Liver (tissue), 9 donors: ENCODE measurements around the gene SYT6. TPM values are rescaled to one million over a fixed set of nuclear protein-coding genes. Genes with fewer than 3 reads are reported as not detected.

ENCODE experiments used
- DNase-seq: peaks from one replicate; pipeline ENCODE4 v3.0.0-alpha.2; 2017; ENCODE audit warnings: low spot score
- H3K27ac ChIP-seq, 2 donors: one replicate each; pipeline ENCODE4 v1.7.0; 2013; ENCODE audit warnings: inconsistent platforms in 2 of 2, low read length in 2 of 2, control low read depth in 1 of 2, low read depth in 1 of 2, mild to moderate bottlenecking in 1 of 2
- H3K27me3 ChIP-seq, 4 donors: one replicate each; pipeline versions ENCODE4 v1.6.1 to v1.7.0; 2013; ENCODE audit warnings: low read length in 3 of 4, inconsistent platforms in 1 of 4, mild to moderate bottlenecking in 1 of 4, moderate library complexity in 1 of 4; ENCODE audit not compliant: control insufficient read depth in 4 of 4, insufficient read depth in 4 of 4
- H3K36me3 ChIP-seq, 4 donors: one replicate each; pipeline versions ENCODE4 v1.6.1 to v1.7.0; 2013; ENCODE audit warnings: low read length in 3 of 4, mild to moderate bottlenecking in 3 of 4, low read depth in 1 of 4, moderate library complexity in 1 of 4; ENCODE audit not compliant: control insufficient read depth in 4 of 4, insufficient read depth in 3 of 4
- H3K4me1 ChIP-seq, 4 donors: one replicate each; pipeline versions ENCODE4 v1.6.1 to v1.7.0; 2013; ENCODE audit warnings: low read length in 3 of 4, mild to moderate bottlenecking in 3 of 4, moderate library complexity in 1 of 4; ENCODE audit not compliant: control insufficient read depth in 4 of 4, insufficient read depth in 4 of 4
- H3K4me3 ChIP-seq, 3 donors: one replicate each; pipeline versions ENCODE4 v1.6.1 to v1.7.0; 2013; ENCODE audit warnings: low read length in 3 of 3, control low read depth in 1 of 3, low read depth in 1 of 3, mild to moderate bottlenecking in 1 of 3
- H3K9ac ChIP-seq, 2 donors: one replicate each; pipeline ENCODE4 v1.7.0; 2013; ENCODE audit warnings: low read length in 2 of 2, mild to moderate bottlenecking in 2 of 2, moderate library complexity in 2 of 2, control low read depth in 1 of 2, low read depth in 1 of 2
- H3K9me3 ChIP-seq, 4 donors: one replicate each; pipeline versions ENCODE4 v1.6.1 to v1.7.0; 2013; ENCODE audit warnings: low read length in 3 of 4; ENCODE audit not compliant: control insufficient read depth in 4 of 4
- EGR1 ChIP-seq, 2 donors: IDR thresholded peaks; 2 replicates each; pipeline ENCODE4 v1.6.1; 2016 to 2018; ENCODE audit warnings: antibody characterized with exemption in 2 of 2, low read depth in 2 of 2
- FOXA1 ChIP-seq: IDR thresholded peaks from 2 replicates; pipeline ENCODE4 v1.6.1; 2016; ENCODE audit warnings: antibody characterized with exemption
- FOXA2 ChIP-seq: IDR thresholded peaks from 2 replicates; pipeline ENCODE4 v1.6.1; 2016; ENCODE audit warnings: antibody characterized with exemption
- GABPA ChIP-seq, 2 donors: IDR thresholded peaks in 1 of 2; conservative IDR thresholded peaks in 1 of 2; 2 replicates each; pipeline ENCODE4 v1.6.1; 2016; ENCODE audit warnings: antibody characterized with exemption in 2 of 2, mild to moderate bottlenecking in 1 of 2, moderate library complexity in 1 of 2
- HNF4A ChIP-seq, 2 donors: conservative IDR thresholded peaks; 2 replicates each; pipeline ENCODE4 v1.6.1; 2016; ENCODE audit warnings: antibody characterized with exemption in 2 of 2, mild to moderate bottlenecking in 2 of 2
- JUND ChIP-seq, 2 donors: IDR thresholded peaks; 2 replicates each; pipeline ENCODE4 v1.6.1; 2016; ENCODE audit warnings: antibody characterized with exemption in 2 of 2
- NR2F2 ChIP-seq: IDR thresholded peaks from 2 replicates; pipeline ENCODE4 v1.6.1; 2016; ENCODE audit warnings: antibody characterized with exemption
- RAD21 ChIP-seq, 2 donors: IDR thresholded peaks; 2 replicates each; pipeline ENCODE4 v1.6.1; 2016; ENCODE audit warnings: antibody characterized with exemption in 2 of 2, mild to moderate bottlenecking in 2 of 2
- RXRA ChIP-seq, 2 donors: IDR thresholded peaks; 2 replicates each; pipeline ENCODE4 v1.6.1; 2017 to 2018; ENCODE audit warnings: antibody characterized with exemption in 2 of 2, mild to moderate bottlenecking in 1 of 2
- SP1 ChIP-seq: IDR thresholded peaks from 2 replicates; pipeline ENCODE4 v1.6.1; 2018; ENCODE audit warnings: antibody characterized with exemption, mild to moderate bottlenecking
- TAF1 ChIP-seq: conservative IDR thresholded peaks from 2 replicates; pipeline ENCODE4 v1.6.1; 2016; ENCODE audit warnings: antibody characterized with exemption, mild to moderate bottlenecking
- YY1 ChIP-seq: IDR thresholded peaks from 2 replicates; pipeline ENCODE4 v1.6.1; 2016; ENCODE audit warnings: antibody characterized with exemption, mild to moderate bottlenecking
- WGBS: extraction: QIAGEN DNeasy Blood & Tissue Kit; methylation state at CpG from one replicate; pipeline ENCODE4 v1.1.7; 2013; 5-methylcytosine and 5-hydroxymethylcytosine counted together
- polyA plus RNA-seq, 2 donors: library from polyadenylated mRNA; stranded (reverse) in 1 of 2; unstranded in 1 of 2; fragments of 200-250 nt in 1 of 2; fragments of >200 nt in 1 of 2; fragmentation: Nextera tagmentation in 1 of 2; extraction: Ambion mirVana in 1 of 2; gene quantifications; one replicate each; pipeline versions ENCODE4 v1.2.1 to v1.2.3, GENCODE V29; 2013 to 2015
- total RNA-seq, 2 donors: library from RNA; depleted of rRNA; stranded (reverse); fragments of >200 nt; gene quantifications; one replicate each; pipeline ENCODE4 v1.2.3, GENCODE V29; 2014
- TF ChIP-seq, protein P1 (sequence below): fragments of 150-350 bp; IDR thresholded peaks from 2 replicates; pipeline ENCODE4 v1.5.1; 2017; ENCODE audit warnings: improper control_type of control experiment, low read depth, low read length; ENCODE audit not compliant: missing input control
- TF ChIP-seq, protein P2 (sequence below): IDR thresholded peaks from 2 replicates; pipeline ENCODE4 v1.6.1; 2016; ENCODE audit warnings: antibody characterized with exemption
- TF ChIP-seq, protein P3 (sequence below): IDR thresholded peaks from 2 replicates; pipeline ENCODE4 v1.6.1; 2016; ENCODE audit warnings: antibody characterized with exemption, mild to moderate bottlenecking
- donor health status: healthy.
- donor health status: healthy.
- donor health status: healthy.
- donor health status: healthy.
- donor health status: healthy.

SYT6 gene
- total and polyA plus RNA-seq, 4 donors, result under 0.01 to 0.17 TPM; not detected in 2

DNA sequence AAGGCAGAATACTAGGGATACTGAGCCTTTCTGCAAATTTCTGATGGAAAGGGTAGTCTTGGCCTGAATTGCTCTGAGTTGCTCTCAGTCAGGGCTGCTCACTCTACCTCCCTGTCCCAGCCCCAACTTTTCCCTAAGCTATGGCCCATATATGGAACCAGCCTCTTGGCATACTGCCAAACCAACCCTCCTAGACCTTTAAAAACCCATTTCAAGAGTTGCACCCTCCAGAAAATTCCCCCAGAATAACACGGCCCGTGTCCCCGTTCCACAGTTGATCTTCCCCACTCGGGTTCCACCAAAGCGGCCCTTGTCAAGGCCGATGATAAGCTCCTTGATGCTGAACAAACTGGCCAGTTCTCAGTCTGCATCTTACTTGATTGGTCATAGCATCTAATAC is 25.4 kb downstream of the SYT6 start (continued):
- TF ChIP-seq, protein P1, sequence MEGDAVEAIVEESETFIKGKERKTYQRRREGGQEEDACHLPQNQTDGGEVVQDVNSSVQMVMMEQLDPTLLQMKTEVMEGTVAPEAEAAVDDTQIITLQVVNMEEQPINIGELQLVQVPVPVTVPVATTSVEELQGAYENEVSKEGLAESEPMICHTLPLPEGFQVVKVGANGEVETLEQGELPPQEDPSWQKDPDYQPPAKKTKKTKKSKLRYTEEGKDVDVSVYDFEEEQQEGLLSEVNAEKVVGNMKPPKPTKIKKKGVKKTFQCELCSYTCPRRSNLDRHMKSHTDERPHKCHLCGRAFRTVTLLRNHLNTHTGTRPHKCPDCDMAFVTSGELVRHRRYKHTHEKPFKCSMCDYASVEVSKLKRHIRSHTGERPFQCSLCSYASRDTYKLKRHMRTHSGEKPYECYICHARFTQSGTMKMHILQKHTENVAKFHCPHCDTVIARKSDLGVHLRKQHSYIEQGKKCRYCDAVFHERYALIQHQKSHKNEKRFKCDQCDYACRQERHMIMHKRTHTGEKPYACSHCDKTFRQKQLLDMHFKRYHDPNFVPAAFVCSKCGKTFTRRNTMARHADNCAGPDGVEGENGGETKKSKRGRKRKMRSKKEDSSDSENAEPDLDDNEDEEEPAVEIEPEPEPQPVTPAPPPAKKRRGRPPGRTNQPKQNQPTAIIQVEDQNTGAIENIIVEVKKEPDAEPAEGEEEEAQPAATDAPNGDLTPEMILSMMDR, result no peak
- TF ChIP-seq JUND (IDR thresholded peaks at IDR 0.05), result no peak
- no peak for TF ChIP-seq YY1

DNA sequence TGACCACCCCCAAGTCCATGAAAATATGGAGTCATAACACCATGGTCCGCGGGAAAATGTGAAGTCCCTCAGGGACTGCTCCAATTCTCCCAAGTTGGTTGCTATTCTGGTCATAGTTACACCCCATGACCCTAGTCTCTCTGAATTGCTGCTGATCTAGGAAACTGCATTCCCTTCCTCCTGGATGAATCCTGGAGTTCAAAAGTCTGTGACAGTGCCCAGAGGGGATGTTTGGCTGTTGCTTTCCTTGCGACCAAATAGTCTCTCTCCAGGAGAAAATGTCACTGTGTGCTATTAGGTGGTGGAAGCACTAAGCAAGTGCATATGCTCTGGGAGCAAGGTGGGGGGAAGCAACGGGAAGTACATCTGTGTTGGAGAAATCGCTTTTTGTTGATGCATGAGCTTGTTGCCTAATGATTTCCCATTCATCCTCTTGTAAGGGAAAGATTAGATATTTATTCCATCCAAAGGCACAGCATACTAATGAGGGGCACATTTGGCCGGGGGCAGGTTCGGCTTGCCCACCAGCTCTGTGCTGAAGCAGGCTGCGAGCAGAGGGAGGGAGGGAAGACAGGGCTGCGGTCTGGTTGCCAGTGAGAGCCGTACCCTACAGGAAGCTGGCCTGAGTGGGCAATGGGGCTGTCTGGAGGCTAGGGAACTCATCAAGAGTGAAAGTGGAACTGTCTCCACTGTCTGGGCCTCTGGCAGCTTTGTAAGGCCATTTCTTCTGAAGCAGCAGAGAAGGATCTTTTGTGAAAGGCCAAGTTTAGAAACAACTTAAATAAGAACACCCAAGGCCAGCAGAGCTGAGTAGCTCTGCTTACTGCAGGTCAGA is 27.2 kb downstream of the SYT6 start:
- 76% methylated on average over 10 of the region's 10 CpGs for WGBS
- Histone ChIP-seq H3K4me1 (peaks cover 0 to 4% (median 0%) of the 10 kb centered on the region in 4 donors), H3K4me3 (no peak overlapping the region), H3K9ac (no peak overlapping the region), H3K9me3 (no peaks in the 10 kb centered on the region), H3K36me3 (no peaks in the 10 kb centered on the region), H3K27me3 (no peaks in the 10 kb centered on the region), H3K27ac (no peak overlapping the region)
- no peak for DNase-seq
- TF ChIP-seq TAF1 (no peak), RXRA (IDR thresholded peaks at IDR 0.05) (no peak), JUND (IDR thresholded peaks at IDR 0.05) (no peak), GABPA (IDR thresholded peaks at IDR 0.05 in 1 of 2, conservative IDR thresholded peaks at IDR 0.05 in 1 of 2) (no peak)

DNA sequence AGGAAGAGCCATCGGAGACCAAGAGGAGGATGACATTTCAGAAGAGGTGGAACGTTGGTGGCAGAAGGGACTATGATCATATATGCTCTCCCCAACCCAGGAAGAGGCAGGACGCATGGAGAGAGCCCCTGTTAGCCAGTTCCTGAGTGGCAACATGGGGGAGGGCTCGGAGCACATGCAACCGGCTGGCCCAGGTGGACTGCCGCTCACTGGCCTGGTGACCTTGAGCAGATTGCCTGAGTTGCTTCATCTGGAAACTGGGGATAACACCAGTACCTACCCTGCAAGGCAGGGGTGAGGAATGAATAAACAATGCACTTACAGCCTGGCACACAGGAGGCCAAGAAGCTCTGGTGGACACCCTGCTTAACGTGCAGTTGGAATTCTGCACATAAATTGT is 29.0 kb downstream of the SYT6 start:
- 92% methylated on average over 7 of the region's 7 CpGs for WGBS
- no peak for DNase-seq
- H3K27ac ChIP-seq, result no peak overlapping the region
- H3K4me1 ChIP-seq, result peaks cover 0 to 4% (median 0%) of the 10 kb centered on the region in 4 donors
- no peak overlapping the region for H3K9ac ChIP-seq
- TF ChIP-seq RAD21 (IDR thresholded peaks at IDR 0.05), result no peak
- no peak for TF ChIP-seq JUND (IDR thresholded peaks at IDR 0.05)
- no peak for TF ChIP-seq FOXA2
- no peak for TF ChIP-seq GABPA (IDR thresholded peaks at IDR 0.05 in 1 of 2, conservative IDR thresholded peaks at IDR 0.05 in 1 of 2)
- TF ChIP-seq, protein P2, sequence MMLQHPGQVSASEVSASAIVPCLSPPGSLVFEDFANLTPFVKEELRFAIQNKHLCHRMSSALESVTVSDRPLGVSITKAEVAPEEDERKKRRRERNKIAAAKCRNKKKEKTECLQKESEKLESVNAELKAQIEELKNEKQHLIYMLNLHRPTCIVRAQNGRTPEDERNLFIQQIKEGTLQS, result no peak
- TF ChIP-seq HNF4A (conservative IDR thresholded peaks at IDR 0.05), result no peak
- TF ChIP-seq TAF1, result no peak
- no peak for TF ChIP-seq RXRA (IDR thresholded peaks at IDR 0.05)
- TF ChIP-seq FOXA1, result no peak
- TF ChIP-seq EGR1 (IDR thresholded peaks at IDR 0.05; ENCODE audit: low read depth in 2 of 2), result no peak
- no peak for TF ChIP-seq NR2F2
- no peaks in the 10 kb centered on the region for H3K36me3 ChIP-seq
- H3K9me3 ChIP-seq, result no peaks in the 10 kb centered on the region
- H3K27me3 ChIP-seq, result no peaks in the 10 kb centered on the region
- H3K4me3 ChIP-seq, result no peak overlapping the region

DNA sequence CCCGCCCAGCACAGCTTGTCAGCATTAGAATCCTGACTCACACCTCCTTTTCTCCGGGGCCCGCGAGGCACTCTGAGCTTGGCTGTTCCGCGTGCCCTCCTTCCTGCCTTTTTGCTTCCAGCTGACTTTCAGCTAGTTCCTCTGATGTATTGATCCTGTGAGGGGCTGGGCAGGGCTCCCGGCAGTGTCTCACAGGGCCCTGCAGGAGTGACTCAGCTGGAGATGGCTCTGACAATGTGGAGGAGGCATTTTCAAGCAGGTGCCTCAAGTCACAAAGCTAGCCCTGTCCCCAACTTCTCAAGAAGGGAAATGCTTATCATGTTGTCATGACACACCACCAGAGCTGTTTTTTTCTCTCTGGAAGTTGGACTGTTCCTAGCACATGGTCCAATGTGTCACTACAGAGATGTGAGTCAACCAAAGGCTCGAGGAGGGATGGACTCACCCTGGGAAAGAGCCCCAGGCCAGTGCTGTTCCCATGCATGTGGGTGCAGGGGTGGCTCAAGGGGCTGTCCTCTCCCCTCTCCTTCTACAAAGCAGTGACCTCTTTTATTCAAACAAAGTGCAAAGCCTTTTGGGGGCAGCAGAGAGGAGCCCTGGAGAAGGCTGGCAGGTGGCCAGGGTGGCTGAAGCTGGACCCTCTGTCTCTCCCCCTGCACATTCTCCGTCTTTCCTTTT is 30.6 kb downstream of the SYT6 start:
- Histone ChIP-seq H3K4me3 (no peak overlapping the region), H3K9ac (no peak overlapping the region), H3K9me3 (no peaks in the 10 kb centered on the region), H3K27me3 (no peaks in the 10 kb centered on the region), H3K27ac (no peak overlapping the region), H3K36me3 (no peaks in the 10 kb centered on the region), H3K4me1 (peaks cover 0 to 4% (median 0%) of the 10 kb centered on the region in 4 donors)
- WGBS, result 73% methylated on average over 9 of the region's 9 CpGs
- no peak for DNase-seq
- TF ChIP-seq, protein P1, result no peak
- TF ChIP-seq, protein P3, sequence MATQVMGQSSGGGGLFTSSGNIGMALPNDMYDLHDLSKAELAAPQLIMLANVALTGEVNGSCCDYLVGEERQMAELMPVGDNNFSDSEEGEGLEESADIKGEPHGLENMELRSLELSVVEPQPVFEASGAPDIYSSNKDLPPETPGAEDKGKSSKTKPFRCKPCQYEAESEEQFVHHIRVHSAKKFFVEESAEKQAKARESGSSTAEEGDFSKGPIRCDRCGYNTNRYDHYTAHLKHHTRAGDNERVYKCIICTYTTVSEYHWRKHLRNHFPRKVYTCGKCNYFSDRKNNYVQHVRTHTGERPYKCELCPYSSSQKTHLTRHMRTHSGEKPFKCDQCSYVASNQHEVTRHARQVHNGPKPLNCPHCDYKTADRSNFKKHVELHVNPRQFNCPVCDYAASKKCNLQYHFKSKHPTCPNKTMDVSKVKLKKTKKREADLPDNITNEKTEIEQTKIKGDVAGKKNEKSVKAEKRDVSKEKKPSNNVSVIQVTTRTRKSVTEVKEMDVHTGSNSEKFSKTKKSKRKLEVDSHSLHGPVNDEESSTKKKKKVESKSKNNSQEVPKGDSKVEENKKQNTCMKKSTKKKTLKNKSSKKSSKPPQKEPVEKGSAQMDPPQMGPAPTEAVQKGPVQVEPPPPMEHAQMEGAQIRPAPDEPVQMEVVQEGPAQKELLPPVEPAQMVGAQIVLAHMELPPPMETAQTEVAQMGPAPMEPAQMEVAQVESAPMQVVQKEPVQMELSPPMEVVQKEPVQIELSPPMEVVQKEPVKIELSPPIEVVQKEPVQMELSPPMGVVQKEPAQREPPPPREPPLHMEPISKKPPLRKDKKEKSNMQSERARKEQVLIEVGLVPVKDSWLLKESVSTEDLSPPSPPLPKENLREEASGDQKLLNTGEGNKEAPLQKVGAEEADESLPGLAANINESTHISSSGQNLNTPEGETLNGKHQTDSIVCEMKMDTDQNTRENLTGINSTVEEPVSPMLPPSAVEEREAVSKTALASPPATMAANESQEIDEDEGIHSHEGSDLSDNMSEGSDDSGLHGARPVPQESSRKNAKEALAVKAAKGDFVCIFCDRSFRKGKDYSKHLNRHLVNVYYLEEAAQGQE, result no peak
- no peak for TF ChIP-seq SP1
- no peak for TF ChIP-seq TAF1
- TF ChIP-seq FOXA1, result no peak
- TF ChIP-seq EGR1 (IDR thresholded peaks at IDR 0.05; ENCODE audit: low read depth in 2 of 2), result no peak
- no peak for TF ChIP-seq YY1
